Measurements from ENCODE around the gene OXER1.
A peak's percentile ranks its signal among the peaks of the same experiment; 100 is the strongest.

Gene OXER1, protein sequence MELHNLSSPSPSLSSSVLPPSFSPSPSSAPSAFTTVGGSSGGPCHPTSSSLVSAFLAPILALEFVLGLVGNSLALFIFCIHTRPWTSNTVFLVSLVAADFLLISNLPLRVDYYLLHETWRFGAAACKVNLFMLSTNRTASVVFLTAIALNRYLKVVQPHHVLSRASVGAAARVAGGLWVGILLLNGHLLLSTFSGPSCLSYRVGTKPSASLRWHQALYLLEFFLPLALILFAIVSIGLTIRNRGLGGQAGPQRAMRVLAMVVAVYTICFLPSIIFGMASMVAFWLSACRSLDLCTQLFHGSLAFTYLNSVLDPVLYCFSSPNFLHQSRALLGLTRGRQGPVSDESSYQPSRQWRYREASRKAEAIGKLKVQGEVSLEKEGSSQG

DNA sequence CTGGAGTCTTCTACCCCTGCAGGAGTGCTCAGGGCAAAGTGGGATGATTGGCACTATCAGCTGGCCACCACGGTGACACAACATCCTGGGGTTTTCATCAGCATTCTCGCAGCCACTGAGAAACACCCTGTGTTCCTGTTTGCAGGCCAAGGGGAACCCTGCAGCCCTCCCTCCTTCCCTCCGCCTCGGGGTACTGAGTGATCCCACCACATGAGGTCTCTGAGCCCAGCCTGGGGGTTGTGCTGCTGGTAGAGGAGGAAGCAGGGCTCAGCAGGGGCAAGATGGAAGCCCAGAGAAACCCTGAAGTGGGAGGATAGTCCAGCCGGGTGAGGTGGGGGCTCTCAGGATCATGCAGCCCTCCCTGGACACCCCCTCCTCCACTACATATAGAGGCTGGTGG, at the start of gene OXER1:
OXER1 (minus strand) TSS at position 40 of the 400 bp plus-strand sequence. CDS start 73 bp downstream, outside the sequence.
- DNase-seq (ENCODE audit: low spot score) = peak; percentile 45

DNA sequence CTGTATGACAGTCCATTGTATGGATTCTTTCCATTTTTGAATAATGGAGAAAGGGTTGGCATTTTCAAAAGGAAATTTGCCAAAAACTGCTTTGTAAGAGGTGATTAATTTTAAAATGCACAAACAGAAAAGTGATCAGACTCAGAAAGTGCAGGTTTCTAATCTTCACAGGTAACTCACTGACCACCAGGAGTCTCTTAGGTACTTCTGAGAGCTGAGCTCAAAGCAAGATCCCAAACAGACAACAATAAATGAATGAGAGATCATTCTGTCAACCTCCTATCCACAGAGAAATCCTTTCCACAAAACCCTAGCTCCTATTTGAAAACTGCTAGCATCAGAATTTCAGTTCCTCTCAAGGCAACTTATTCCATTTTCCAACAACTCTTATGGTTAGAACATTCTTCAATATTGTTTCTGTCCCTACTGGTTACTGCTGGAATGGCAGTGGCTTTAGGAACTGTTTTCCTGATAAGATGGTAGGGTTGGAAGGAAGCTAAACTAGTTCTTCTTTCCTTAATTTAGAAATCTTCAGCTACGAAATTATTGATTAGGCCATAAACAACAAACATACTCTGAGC, 49.1 kb upstream of the OXER1 start:
- no peak for DNase-seq (ENCODE audit: low spot score)

DNA sequence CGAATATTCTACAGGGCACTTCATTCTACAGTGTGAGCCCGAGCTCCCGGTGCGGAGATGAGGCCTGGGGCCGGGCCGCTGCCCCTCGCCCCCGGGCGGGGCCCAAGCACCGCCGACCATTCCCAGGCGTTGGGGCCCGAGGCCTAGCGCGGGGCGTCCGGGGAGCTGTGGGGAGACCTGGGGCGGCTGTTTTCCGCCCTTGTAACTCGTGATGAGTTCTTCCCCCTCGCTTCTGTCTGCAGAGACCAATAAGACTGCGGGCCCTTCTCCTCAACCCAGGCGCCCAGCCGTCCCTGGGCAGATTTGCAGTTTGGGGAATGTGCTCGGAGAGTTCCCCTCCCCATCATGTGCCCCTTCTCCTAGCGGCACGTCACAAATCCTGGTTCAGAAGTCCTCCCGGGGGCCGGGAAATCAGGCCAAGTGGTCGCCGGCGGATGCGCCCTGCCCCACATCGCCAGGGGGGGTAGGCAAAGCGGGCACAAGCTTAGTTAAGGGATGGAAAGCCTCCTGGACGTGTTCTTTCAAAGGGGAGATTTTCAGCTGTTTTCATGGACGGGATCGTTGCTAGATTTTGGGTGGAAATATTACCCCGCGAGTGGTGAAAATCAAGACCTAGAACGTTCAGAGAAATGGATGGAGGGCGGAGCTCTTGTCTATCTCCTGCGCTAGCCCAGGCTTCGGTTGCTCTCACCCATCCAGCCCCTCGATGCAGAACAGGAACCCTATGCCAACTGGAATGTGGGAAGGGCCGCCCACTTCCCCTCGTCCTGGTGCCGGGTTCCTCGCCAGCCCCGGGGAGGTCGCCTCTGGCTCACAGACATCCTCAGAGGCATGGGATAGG, 47.3 kb upstream of the OXER1 start:
- peak; percentile 74 for DNase-seq (ENCODE audit: low spot score)

DNA sequence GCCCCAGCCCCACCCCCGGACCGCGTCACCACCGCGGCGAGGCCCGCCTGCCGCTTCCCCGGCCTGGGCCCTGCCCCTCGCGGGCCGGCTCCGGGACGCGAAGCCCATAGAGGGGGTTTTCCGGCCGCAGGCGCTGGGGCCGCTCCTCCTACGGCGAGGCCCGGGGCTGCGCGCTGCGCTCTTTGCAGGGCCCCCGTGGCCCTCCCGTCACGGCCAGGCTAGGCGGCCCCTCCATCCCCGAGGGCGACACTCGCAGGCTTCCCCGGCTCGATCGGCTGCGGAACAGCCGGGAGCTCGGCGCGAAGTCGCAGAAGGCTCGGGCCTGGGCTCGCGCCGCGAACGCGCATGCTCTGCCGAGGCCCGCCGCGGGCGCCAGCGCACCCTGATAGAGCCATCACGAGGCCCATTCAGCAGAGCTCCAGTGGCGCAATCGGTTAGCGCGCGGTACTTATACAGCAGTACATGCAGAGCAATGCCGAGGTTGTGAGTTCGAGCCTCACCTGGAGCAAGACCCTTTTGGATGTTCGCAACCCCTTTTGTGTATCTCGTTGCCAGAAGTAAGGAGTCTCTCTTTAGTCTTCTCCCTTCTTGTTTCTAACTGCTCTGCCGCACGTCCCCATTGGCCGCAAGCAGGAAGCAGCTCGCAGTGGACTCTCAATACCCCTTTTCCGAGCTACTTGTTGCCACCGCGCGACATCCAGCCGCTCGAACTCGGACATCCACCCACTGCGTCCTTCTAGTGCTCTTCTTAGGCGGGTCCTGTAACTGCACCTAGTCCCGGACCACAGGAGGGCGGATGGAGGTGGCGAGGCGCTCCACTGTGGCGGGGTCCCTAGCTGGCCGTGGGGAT, 46.4 kb upstream of the OXER1 start:
- peak; percentile 97 for DNase-seq (ENCODE audit: low spot score)

DNA sequence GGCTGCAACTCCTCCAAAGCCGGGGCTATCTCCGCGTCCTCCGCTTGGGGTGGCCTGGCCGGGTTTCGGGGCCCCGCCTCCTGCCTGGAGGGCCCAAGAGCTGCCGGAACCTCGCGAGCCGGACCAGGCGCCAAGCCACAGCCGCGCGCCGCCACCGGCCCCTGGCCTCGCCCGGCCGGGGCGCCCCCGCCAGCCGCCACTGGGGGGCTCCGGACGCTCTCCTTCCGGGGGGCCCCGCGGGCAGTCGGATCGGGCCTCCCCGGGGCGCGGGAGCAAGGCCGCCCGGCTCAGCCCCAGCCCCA, 45.8 kb upstream of the OXER1 start:
- DNase-seq (ENCODE audit: low spot score) = no peak

DNA sequence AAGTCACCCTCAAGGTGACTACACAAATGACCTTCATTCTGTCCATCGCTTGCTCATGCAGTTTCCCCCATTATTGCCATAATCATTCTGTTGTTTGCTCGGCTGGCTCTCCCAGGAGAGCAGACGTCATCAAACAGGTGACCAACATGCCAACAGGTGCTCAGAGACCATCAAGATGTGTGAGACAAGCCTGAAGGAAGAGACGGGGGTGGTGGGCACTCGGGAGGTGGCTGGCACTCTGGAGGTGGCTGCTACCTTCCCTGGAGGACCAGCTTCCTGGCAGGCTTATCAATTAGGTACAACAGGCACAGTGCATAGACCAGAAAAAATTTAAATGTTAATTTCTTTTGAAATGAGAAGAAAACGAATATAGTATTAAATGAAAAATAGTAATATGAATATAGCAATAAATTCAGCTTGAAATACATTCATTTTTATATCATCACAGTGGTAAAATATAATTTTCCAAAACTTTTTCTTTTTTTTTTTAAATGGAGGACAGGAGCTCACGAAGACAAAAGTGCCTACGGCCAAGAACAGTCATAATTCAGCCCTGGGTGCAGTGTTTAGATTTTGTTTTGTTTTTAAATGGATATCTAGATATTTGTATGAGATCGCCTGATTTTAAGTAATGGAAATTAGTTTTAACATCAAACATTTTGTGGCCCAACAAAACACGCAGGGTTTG, 45.3 kb upstream of the OXER1 start:
- DNase-seq (ENCODE audit: low spot score) = no peak

DNA sequence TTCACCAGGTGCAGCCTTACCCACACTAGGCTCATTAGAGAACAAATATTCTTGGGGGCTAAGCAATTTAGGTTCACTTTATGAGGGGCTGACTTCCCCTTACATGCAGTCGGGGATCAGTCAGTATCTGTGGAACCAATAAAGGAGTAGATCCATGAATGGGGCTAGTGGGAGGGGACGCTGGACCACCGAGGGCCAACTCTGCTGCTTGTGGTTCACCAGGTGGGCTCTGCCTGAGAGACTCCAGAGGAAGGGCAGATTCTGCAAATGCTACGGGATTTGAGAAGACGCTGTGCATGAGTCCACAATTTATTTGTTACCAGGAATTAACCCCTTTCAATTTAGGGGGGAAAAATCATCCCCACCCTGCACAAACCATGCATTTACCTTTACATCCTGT, 44.4 kb upstream of the OXER1 start:
- no peak for DNase-seq (ENCODE audit: low spot score)

DNA sequence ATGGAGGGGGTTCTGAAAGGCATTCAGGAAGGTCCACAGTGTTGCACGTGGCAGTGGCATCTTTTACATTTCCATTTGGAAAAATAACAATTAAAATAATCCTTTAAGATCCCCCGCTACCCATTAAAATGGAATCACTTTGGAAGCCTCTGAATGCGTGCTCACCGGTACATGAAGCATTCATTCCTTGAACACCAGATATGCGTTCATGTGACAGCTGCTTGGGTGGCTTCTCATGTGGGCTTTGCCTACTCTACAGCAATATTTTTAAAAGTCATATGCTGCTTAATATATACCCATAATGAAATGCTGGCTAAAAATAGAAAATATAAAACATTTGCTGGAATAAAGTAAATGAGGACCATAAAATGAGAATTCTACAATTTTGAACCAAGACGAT, 42.9 kb upstream of the OXER1 start:
- no peak for DNase-seq (ENCODE audit: low spot score)

DNA sequence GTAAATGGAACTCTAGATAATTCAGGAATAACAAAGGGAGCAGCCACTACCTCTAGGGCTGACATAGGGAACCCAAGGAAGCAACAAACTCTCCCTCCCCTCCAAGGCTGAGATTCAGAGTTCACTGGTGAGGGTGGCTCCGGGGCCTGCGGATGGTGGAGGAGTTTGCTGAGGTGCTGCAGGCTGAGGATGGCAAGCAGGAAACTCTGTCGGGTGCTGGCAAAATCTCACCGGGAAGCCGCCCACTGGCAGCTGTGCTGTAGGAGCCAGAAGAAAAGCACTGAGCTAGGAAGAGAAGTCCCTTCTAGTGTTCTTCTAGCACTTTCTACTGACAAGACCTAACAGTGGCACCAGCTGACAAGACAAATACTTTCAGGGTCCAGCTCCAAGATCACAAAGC, 41.0 kb upstream of the OXER1 start:
- DNase-seq (ENCODE audit: low spot score) = no peak

DNA sequence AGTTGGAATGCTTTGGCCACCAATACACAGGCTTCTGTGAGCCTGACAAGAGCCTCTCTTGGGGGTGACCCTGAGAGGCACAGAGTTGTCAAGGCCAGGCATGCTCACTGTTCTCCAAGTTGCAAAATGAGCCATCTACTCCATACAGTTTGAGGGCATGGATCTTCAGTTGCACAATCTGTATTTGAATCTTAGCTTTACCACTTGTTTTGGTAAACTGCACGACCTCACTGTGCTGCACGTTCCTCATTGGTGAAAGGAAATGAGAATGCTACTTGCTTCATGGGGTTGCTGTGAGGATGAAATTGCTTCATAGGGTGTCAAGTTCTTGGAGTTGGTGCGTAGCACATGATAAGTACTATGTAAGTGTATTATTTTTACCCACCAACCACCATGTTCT, 40.4 kb upstream of the OXER1 start:
- no peak for DNase-seq (ENCODE audit: low spot score)

DNA sequence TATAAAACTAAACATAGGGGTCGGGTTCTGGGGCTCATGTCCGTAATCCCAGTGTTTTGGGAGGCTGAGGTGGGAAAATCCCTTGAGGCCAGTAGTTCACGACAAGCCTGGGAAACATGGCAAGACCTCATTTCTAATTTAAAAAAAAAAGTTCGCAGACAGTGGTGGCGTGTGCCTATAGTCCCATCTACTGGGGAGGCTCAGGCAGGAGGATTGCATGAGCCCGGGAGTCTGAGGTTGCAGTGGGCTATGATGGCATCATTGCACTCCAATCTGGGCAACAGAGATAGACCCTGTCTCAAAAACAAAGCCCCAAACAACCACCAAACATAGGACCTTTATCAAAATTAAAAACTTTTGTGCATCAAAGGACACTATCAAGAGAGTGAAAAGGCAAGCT, 38.2 kb upstream of the OXER1 start:
- DNase-seq (ENCODE audit: low spot score) = no peak

DNA sequence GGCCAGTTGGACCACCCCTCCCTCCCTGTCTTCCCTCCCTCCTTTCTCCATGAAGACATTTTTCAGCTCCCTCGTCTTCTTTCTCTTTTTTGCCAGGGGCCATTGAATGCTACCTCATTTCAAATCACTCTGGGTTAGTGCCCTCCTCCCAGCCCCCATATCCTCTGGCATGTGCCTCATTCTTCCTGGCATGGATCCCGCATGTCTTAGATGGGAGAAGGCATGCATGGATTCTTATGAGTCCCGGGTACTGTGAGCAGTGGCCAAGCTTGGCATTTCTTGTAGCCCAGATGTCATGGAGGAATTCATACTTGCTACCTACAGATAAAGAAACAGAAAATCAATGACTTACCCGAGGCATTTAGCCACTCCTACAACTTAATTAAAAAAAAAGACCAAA, 37.4 kb upstream of the OXER1 start:
- no peak for DNase-seq (ENCODE audit: low spot score)

DNA sequence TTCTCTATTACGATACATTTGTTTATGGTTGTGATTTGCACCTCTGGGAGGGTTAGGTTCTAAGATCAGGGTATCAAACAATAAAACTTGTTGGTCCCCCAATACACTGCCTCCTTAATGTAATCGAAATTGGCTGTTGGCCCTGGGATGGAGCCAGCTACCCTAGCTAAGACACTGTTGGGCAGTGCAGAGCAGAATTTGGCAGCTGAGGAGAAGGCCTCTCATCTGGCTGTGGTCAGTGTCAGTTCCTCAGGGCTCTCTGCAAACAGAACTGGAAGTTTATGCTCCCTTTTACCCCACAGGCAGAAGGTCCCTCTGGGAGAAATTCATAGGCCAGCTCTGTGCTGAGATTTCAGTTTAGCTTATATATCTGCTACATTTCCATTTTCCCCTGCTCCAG, 37.0 kb upstream of the OXER1 start:
- DNase-seq (ENCODE audit: low spot score) = no peak

DNA sequence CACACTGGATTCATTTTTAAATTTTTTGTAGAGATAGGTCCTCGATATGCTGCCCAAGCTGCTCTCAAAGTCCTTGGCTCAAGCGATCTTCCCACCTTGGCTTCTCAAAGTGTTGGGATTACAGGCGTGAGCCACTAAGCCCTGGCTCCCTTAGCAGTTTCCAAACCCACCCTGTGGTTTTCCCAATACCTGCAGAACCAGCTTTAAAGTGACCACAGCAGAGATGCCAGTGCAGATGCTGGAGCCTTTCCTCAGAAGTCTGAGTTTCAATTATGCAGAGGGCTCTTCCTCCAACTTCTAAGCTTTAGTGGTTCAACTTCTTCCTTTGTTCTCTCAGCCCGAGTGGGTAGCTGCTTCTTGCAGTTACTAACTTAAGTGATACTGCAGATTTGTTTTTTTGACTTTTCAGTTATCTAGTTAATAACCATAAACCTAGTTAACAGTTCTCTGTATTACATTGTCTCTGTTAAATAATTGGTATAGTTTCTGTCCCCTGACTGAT, 36.6 kb upstream of the OXER1 start:
- no peak for DNase-seq (ENCODE audit: low spot score)

DNA sequence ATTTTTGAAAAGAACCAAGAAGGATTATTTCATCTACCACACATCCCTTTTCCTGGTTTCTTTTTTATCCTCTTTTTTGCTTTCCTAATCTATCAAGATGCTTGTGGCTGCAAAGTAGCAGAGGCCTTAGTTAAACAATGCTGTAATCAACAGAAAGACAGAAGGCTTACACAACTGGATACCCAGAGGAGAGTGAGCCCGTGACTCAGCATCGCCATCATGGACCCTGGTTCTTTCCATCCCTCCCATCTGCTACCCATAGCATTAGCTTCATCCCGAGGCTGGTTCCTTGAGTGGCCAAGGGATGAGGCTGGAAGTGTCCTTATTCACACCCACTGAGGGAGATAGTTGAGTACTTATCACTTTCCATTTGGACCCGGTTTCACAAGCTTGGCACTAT, 35.9 kb upstream of the OXER1 start:
- no peak for DNase-seq (ENCODE audit: low spot score)

DNA sequence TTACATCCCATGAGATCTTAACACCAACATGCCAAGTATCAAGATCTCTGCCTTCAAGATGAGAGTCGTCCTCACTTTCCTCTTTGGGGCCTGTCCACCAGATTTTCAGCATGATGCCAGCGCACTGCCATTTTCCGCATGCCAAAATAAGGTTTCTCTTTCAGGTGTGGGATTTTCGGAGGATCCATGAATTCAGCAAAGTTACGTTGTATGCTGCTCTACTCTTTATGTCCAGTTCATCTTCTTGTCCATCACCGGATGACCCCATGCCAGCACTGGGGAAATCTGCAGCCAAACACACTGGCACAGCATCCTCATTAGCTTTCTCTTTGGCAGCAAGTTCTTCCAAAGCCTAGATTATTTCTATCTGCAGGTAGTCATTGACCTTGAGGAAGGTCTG, 33.3 kb upstream of the OXER1 start:
- no peak for DNase-seq (ENCODE audit: low spot score)

DNA sequence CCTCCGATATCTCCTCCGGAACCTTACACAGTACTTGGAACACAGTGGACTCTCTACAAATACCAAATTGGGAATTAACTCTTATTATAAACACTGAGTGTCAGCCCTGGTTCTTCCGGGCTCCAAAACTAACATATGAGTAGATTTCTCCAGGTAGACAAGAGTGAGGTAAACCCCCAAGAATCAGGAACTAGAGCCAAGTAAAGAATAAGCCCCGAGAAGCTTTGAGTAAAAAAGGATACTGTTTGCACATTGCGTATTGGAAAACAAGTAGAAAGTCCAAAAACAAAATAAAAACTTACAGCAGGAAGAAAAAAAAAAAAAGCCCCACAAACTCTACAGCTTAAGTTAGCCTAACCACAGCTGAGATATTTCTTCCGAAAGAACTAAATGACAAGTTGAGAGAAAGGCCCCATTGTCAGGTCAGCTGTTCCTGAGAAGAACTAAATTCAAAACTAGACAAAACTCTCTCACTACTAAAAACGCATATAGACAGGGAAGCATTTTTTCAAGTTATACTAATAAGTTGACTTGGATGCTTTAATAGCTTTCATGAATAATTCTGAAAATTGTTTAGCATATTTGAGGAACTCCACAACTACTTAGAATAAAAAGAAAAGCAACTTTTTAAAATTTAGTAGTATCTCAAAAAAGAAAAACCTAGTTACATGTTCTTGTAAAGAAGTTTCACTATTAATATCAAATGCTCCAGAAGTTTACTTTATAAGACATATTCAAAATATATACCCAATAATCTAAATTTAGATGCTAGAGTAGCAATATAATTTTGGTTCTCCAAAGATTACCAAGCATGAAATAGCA, 32.7 kb upstream of the OXER1 start:
- no peak for DNase-seq (ENCODE audit: low spot score)

DNA sequence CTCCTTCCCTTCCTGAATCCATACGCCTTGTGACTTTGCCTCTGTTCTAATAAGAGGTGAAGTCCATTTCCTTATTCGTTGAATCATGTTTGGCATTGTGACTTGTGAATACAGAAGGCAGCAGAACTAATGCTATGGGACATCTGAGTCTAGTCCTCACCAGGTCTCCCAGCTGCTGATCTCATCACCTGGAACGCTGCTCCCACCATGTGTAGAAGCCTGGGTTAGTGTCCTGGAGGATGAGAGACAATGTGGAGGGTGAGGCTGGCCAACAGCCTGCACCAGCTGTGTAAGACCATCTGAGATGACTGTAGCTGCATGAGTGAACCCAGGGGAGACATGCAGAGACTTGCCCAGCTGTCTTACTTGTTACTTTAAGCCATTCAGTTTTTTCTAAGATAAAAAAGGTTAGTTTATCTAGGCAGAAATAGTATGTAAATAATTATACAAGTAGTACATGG, 31.9 kb upstream of the OXER1 start:
- no peak for DNase-seq (ENCODE audit: low spot score)

DNA sequence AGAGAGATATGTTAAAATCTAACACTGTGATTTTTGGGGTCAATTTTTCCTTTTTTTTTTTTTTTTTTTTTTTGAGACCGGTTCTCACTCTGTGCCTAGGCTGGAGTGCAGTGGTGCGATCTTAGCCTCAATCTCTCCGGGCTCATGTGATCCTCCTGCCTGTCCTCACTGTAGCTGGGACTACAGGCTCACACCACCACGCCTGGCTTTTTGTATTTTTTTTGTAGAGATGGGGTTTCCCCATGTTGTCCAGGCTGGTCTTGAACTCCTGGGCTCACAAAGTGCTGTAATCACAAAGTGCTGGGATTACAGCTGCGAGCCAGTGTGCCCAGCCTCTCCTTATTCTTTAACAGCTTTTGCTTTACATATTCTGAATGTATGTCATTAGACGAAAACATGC, 31.3 kb upstream of the OXER1 start:
- DNase-seq (ENCODE audit: low spot score) = no peak

DNA sequence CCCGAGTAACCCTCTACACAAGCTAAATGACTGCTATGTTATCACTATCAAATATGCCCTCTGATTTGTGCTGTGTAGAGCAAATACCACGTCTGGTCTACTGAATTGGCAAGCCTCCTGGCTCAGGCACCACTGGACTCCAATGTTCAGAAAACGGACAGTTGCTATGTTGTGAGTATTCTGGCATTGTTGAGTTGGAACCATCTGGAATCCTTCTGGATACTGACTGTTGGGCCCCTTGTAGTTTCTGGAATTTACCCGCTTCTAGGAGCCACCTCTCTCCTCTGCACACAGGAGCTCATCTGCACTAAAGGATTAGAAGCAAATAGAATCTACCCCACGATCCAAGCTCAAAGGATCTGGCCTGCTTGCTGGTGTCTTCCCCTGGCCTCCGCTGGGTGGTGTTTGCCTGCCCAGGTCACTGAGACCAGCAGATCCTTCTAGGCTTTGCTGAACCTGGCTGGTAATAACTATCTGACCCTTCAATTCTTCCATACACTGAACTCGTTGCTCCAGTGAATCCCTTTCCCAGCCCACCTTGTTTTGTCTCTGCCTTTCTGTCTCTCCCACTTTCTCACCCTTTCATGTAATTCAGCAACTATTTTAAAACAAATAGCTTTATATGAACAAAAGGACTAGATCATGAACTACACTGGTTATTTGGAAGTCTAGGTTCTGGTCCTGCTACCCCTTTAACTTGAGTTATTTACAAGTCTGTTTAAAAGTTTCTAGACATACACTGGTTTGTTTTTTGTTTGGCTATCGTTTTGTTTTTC, 30.5 kb upstream of the OXER1 start:
- no peak for DNase-seq (ENCODE audit: low spot score)

Data from ecto neural progenitor cell (in vitro differentiated cells).